ENCODE results near the gene FAM13C.

DNA sequence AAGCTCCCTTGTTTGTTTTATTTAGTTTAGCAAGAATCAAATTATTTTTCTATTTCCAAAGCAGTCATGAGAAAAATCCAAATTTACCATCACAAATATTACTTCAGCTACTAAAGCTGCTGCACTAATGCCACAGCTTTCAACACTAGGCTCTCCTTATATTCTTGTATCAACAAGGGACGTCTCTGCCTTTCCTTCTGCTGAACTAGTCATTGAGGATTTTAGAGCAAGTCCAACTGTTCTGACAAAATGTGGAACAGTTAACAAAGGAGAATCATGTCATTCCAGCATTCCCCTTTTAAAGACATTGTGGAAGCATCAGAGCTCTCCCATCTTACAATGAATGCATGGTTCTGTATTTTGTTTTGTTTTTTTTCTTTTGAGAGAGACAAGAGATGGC is 28.6 kb downstream of the FAM13C start:
- TF ChIP-seq, protein P1, sequence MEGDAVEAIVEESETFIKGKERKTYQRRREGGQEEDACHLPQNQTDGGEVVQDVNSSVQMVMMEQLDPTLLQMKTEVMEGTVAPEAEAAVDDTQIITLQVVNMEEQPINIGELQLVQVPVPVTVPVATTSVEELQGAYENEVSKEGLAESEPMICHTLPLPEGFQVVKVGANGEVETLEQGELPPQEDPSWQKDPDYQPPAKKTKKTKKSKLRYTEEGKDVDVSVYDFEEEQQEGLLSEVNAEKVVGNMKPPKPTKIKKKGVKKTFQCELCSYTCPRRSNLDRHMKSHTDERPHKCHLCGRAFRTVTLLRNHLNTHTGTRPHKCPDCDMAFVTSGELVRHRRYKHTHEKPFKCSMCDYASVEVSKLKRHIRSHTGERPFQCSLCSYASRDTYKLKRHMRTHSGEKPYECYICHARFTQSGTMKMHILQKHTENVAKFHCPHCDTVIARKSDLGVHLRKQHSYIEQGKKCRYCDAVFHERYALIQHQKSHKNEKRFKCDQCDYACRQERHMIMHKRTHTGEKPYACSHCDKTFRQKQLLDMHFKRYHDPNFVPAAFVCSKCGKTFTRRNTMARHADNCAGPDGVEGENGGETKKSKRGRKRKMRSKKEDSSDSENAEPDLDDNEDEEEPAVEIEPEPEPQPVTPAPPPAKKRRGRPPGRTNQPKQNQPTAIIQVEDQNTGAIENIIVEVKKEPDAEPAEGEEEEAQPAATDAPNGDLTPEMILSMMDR (IDR thresholded peaks at IDR 0.05), result no peak
- TF ChIP-seq POLR2A (IDR thresholded peaks at IDR 0.05), result no peak
- no peak for TF ChIP-seq POLR2AphosphoS5 (IDR thresholded peaks at IDR 0.05)
